ENCODE measurements around the gene SIMC1.
"Not testable (repeated sequence)": the region's sequence is repeated elsewhere in the genome, so short reads cannot be mapped to it uniquely, and the experiment has no call there.

The SIMC1 gene

GRCh38 chr5:176216393-176216916, 21.8 kb upstream of the SIMC1 start:
- DNase-seq (ENCODE audit: low read depth): not testable (repeated sequence)

DNA sequence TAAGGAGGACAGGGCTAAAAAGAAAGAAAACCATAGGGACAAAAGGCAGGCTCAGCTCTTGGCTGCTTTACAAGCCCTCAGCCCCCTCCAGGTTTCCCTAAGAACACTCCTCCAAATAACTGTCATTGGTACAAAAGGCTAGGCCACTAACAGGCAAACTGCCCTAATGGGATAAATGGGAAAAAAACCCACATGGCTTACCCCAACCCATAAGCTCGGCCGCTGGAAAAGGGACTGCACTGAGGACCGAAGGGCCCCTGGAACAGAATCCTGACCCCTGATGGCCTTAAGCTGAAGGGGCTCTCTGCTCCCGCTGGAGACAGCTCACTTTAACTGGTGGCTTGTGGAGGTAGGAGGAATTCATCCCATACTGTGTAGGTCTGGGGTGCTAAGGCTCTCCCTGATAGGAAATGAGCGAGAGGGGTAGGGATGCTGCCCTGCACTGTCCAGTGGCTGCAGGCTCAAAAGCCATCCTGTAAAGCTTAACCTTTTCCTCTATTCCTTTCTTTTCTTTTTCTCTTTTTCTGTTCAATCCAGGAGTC, 21.0 kb upstream of the SIMC1 start:
- not testable (repeated sequence) for DNase-seq (ENCODE audit: low read depth)

GRCh38 chr5:176217764-176218163, 20.5 kb upstream of the SIMC1 start:
- DNase-seq (ENCODE audit: low read depth): not testable (repeated sequence)

DNA sequence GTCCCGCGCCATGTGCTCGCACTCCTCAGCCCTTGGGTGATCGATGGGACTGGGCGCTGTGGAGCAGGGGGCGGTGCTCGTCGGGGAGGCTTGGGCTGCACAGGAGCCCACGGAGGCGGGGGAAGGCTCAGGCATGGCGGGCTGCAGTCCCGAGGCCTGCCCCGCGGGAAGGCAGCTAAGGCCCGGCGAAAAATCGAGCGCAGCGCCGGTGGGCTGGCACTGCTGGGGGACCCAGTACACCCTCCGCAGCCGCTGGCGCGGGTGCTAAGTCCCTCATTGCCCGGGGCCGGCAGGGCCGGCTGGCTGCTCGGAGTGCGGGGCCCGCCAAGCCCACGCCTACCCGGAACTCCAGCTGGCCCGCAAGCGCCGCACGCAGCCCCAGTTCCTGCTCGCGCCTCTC, 16.2 kb upstream of the SIMC1 start:
- not testable (repeated sequence) for DNase-seq (ENCODE audit: low read depth)

DNA sequence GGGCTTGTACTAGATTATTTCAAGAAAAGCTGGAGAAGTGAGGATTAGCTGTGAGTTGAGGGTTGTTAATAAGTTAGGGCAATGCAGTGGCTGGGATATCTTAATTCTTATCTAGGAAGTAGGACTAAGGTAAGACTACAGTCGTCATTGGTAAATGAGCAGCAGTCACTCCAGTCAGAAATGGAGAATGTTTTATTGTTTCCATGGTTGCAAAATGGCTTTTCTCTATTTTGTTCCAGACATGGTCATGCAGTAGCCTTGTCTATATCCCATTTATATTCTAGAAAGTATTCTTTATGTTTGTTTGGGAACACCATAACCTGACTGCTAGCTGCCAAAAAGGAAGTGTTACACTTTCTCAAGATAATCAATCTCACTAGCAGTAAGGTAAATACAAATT, 9.9 kb upstream of the SIMC1 start:
- not testable (repeated sequence) for DNase-seq (ENCODE audit: low read depth)

DNA sequence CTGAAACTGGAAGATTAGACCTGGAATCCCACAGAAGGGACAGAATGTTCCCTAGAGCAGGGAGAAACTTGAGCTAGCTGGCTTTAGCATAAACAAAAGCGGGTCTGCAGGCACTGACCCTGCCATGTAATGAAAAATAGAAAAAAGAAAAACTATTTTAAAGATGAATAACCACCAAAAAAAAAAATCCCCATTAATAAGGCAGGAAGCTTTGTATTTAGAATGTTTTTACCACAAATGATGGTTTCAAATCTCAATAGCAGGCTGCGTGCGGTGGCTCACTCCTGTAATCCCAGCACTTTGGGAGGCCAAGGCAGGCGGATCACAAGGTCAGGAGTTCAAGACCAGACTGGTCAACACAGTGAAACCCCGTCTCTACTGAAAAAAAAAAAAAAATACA, 5.0 kb upstream of the SIMC1 start:
- not testable (repeated sequence) for DNase-seq (ENCODE audit: low read depth)

DNA sequence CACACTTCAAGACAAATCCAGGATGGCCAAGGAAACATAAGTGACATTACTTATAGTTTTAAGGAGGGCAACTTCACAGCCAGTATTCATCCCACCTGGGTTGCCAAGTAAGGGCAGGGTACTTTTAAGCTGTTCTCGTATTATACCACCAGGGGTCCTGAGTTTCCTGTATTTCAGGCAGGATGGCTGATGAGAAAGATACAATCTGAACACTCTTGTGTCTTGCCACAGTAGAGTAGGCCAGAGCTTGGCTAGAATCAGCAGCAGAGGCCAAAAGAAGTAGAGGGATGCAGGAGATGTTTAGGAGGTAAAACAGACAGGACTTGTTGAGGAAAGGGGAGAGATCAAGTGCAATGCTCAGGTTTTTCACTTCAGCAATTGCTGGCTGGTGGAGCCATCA, 3.1 kb upstream of the SIMC1 start:
- DNase-seq (ENCODE audit: low read depth): not testable (repeated sequence)

DNA sequence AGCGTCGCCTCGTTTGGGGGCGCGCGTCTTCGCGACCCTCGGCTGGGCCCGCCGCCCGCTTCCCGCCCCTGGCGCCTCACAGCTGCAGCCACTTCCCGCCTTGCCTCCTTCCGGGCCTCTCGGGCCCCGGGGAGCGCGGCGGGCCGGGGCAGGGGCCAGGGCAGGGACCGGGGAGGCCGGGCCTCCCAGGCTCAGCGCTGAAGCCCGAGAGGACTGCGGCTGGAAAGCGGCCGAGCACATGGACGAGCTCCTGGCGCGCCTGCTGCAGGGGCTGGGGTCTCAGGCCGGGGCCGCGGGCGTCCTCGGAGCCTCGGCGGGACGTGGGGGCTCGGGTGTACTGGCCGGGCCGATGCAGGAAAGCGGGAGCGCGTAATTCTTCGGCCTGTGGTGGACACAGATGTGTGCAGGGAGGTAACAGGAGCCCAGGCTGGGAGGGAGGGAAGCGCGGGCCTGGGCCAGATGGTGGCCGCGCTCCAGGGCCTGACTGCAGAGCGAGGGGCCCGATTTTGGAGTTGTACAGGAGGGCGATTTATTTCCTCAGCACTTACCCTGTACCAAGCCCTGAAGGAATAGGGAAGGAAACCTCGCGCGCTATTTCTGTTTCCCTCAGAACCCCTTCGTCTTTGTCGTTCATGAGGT, 540 bp downstream of the SIMC1 start:
- DNase-seq (ENCODE audit: low read depth): not testable (repeated sequence)

- not testable (repeated sequence) for DNase-seq (ENCODE audit: low read depth)
These were observed 1.1 kb downstream of the SIMC1 start for GRCh38 chr5:176239304-176239703.

GRCh38 chr5:176244318-176244717, 6.1 kb downstream of the SIMC1 start:
- DNase-seq (ENCODE audit: low read depth): not testable (repeated sequence)

DNA sequence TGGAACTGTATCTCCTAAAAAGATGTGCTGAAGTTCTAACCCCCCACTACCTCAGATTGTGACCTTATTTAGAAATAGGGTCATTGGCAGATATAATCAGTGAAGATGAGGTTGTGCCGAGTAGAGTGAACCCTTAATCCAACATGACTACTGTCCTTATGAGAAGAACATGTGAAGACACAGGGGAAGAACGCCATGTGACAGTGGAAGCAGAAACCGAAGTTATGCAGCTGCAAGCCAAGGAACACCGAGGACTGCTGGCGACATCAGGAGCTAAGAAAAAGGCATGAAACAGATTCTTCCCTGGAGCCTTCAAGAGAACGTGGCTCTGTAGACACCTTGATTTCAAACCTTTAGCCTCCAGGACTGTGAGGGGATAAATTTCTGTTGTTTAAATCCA, 6.8 kb downstream of the SIMC1 start:
- DNase-seq (ENCODE audit: low read depth): not testable (repeated sequence)

- DNase-seq (ENCODE audit: low read depth): not testable (repeated sequence)
These were observed 7.3 kb downstream of the SIMC1 start for GRCh38 chr5:176245489-176245888.

DNA sequence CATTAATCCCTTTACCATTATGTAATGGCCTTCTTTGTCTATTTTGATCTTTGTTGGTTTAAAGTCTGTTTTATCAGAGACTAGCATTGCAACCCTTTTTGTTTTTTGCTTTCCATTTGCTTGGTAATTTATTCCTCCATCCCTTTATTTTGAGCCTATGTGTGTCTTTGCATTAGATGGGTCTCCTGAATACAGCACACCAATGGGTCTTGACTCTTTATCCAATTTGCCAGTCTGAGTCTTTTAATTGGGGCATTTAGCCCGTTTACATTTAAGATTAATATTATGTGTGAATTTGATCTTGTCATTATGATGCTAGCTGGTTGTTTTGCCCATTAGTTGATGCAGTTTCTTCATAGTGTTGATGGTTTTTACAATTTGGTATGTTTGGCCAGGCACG, 12.5 kb downstream of the SIMC1 start:
- DNase-seq (ENCODE audit: low read depth): not testable (repeated sequence)

- DNase-seq (ENCODE audit: low read depth): not testable (repeated sequence)
These were observed 13.9 kb downstream of the SIMC1 start for GRCh38 chr5:176252171-176252570.

GRCh38 chr5:176253370-176254065, 15.3 kb downstream of the SIMC1 start:
- not testable (repeated sequence) for DNase-seq (ENCODE audit: low read depth)

- not testable (repeated sequence) for DNase-seq (ENCODE audit: low read depth)
These were observed 15.8 kb downstream of the SIMC1 start for GRCh38 chr5:176254066-176254393.

DNA sequence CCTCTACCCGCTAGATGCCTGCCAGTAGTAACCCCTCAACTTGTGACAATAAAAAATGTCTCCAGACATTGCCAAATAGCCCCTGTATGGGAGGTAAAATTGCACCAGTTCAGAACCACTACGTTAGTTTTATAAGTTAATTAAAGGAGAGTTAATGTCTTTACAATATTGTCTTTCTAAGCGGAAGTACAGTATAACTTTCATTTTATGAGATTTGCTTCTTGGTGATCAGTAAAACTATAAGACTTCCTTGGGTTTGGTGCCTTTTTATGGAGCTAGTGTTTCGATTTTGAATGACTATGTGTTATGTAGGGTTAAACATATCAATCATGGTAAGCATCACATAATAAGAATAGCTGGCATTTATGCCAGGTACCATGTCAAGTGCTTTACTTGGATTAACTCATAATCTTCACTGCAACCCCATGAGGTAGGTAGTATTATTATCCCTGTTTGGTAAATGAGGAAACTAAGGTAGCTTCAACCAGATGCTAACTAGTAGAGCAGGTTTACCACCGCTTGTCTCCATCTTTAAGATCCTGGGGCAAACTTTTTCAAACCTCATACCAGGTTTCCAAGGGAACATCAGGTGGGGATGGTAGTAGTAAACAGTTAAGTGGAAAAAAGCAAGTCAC, 19.8 kb downstream of the SIMC1 start:
- DNase-seq (ENCODE audit: low read depth): not testable (repeated sequence)

DNA sequence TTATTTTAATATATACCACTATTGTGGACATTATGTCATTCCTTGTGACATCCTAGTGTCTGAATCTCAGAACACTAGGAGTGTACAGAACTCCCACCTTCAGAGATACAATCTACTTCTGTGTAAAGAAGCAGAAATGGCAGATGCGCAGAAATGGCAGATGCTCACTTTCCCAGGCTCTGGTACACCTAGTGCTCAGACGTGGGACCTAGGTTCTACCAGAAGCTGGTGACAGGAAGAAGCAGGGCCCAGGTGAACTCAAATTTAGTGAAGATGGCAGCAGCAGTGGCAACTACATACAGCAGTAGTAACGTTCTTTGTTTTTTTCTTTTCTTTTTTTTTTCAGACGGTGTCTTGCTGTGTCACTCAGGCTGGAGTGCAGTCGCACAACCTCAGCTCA, 22.5 kb downstream of the SIMC1 start:
- not testable (repeated sequence) for DNase-seq (ENCODE audit: low read depth)

- not testable (repeated sequence) for DNase-seq (ENCODE audit: low read depth)
These were observed 28.2 kb downstream of the SIMC1 start for GRCh38 chr5:176266448-176266847.

DNA sequence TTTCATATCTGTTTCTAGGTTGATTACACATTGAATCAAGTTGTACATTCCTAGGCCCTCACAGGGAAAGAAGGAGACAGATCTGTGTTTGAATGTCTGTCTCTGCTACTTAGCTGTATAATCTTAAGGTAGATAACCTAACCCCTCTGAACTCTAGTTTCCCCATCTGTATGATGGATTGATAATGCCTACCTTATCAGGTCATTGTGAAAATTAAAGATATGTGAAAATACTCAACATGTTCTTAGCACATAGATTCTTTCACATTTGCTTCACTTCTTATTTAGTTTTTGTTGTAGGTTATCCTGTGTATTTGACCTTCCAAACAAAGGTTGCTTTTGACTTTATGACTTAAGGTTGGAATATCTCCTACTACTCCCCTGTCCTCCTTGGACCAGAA, 50.8 kb downstream of the SIMC1 start:
- not testable (repeated sequence) for DNase-seq (ENCODE audit: low read depth)

DNA sequence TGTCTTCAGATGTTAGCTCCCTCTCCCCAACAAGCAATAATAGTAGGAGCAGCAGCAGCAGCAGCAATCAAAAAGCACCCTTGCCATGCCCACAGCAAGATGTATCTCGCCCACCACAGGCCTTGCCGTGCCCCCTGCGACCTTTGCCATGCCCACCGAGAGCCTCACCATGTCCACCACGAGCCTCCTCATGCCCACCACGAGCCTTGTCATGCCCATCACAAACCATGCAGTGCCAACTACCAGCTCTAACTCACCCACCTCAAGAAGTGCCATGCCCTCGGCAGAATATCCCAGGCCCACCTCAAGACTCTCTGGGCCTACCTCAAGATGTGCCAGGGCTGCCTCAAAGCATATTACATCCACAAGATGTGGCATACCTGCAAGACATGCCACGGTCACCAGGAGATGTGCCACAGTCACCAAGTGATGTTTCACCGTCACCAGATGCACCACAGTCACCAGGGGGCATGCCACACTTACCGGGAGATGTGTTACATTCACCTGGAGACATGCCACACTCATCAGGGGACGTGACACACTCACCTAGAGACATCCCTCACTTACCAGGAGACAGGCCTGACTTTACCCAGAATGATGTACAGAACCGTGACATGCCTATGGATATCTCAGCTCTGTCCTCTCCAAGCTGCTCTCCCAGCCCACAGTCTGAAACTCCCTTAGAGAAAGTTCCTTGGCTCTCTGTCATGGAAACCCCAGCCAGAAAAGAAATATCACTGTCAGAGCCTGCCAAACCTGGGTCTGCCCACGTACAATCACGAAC, 52.0 kb downstream of the SIMC1 start:
- not testable (repeated sequence) for DNase-seq (ENCODE audit: low read depth)

DNA sequence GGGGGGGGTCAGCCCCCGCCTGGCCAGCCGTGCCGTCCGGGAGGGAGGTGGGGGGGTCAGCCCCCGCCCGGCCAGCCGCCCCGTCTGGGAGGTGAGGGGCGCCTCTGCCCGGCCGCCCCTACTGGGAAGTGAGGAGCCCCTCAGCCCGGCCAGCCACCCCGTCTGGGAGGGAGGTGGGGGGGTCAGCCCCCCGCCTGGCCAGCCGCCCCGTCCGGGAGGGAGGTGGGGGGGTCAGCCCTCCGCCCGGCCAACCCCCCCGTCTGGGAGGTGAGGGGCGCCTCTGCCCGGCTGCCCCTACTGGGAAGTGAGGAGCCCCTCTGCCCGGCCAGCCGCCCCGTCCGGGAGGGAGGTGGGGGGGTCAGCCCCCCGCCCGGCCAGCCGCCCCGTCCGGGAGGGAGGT, 67.1 kb downstream of the SIMC1 start:
- DNase-seq (ENCODE audit: low read depth): not testable (repeated sequence)
